Left lung (tissue), 10 donors: ENCODE measurements around the gene FAHD1. TPM values are rescaled to one million over a fixed set of nuclear protein-coding genes. Genes with fewer than 3 reads are reported as not detected.
A peak's percentile ranks its signal among the peaks of the same experiment; 100 is the strongest.

ENCODE experiments used
- ATAC-seq: fragments of 200-7000 bp; cut with Tn5 transposase; one replicate; pipeline ENCODE4 v1.9.1; 2020; ENCODE audit warnings: moderate library complexity
- DNase-seq, 4 donors: peaks; one replicate each; pipeline ENCODE4 v3.0.0-alpha.2; 2013 to 2020
- H3K27ac ChIP-seq, 2 donors: fragments of 200-600 bp; sonication (generic) in 1 of 2; one replicate each; pipeline versions ENCODE4 v1.5.0 to v1.8.0; 2020 to 2021
- H3K27me3 ChIP-seq, 2 donors: fragments of 200-600 bp; sonication (generic) in 1 of 2; one replicate each; pipeline versions ENCODE4 v1.5.0 to v1.8.0; 2020 to 2021
- H3K36me3 ChIP-seq, 2 donors: fragments of 200-600 bp; sonication (generic) in 1 of 2; one replicate each; pipeline versions ENCODE4 v1.5.0 to v1.8.0; 2020 to 2021
- H3K4me1 ChIP-seq, 2 donors: fragments of 200-600 bp; one replicate each; pipeline ENCODE4 v1.8.0; 2021
- H3K4me3 ChIP-seq, 2 donors: fragments of 200-600 bp; sonication (generic) in 1 of 2; one replicate each; pipeline versions ENCODE4 v1.5.0 to v1.8.0; 2020 to 2021; ENCODE audit warnings: mild to moderate bottlenecking in 1 of 2
- H3K9me3 ChIP-seq, 2 donors: fragments of 200-600 bp; sonication (generic) in 1 of 2; one replicate each; pipeline versions ENCODE4 v1.5.0 to v1.8.0; 2020 to 2021
- intact Hi-C, 2 donors: fragments of 100-400 bp; cut with DNase I; formaldehyde crosslinking; loops; one replicate each; pipeline versions ENCODE4 v1.11.2 to v1.14.2; 2022
- polyA plus RNA-seq, 6 donors: library from polyadenylated mRNA; unstranded; fragments of 120-200 nt; gene quantifications; one replicate each; pipeline ENCODE4 v1.2.1, GENCODE V29; 2013; ENCODE audit not compliant: insufficient read length in 6 of 6
- total RNA-seq, 2 donors: library from RNA; stranded (reverse); fragmentation: NEBNext Ultra II Directional; extraction: Animal tissue kit (Norgen Biotek cat#: 25700); gene quantifications; one replicate each; pipeline ENCODE4 v1.2.1, GENCODE V29; 2021
- TF ChIP-seq, protein P1 (sequence below), 2 donors: fragments of 200-600 bp; sonication (generic) in 1 of 2; IDR thresholded peaks; one replicate each; pipeline versions ENCODE4 v1.5.0 to v1.8.0; 2021; ENCODE audit warnings: antibody characterized with exemption in 2 of 2
- donor health status: DM: no; HTN: yes; CAD: no.
- donor health status: DM: no; HTN: no; CAD: no.

Gene FAHD1
- total and polyA plus RNA-seq, 8 donors = 17.4 to 23.2 (median 19.9) TPM

DNA sequence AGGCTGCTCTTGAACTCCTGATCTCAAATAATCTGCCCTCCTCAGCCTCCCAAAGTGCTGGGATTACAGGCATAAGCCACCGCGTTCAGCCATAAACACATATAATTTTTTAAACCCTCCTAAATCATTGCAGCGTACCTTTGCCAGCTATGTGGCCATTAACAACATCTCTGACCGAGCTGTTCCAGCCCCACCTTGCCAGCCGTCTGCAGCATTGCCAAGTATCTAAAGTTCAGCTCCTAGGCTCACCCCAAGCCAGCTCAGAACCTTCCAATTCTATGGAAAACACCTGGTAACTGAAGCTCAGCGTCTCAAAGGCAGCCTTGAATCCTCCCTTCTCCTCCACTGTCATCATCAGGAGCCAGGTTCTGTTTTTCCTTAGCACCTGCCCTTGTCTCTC, 50.1 kb downstream of the FAHD1 start:
- no peak for DNase-seq
- Histone ChIP-seq H3K4me3 (no peak overlapping the region), H3K27ac (no peak overlapping the region), H3K4me1 (peaks cover 0 to 3% of the 10 kb centered on the region in 2 donors), H3K36me3 (no peaks in the 10 kb centered on the region), H3K27me3 (peaks cover 7 to 89% of the 10 kb centered on the region in 2 donors), H3K9me3 (no peaks in the 10 kb centered on the region)
- TF ChIP-seq, protein P1, sequence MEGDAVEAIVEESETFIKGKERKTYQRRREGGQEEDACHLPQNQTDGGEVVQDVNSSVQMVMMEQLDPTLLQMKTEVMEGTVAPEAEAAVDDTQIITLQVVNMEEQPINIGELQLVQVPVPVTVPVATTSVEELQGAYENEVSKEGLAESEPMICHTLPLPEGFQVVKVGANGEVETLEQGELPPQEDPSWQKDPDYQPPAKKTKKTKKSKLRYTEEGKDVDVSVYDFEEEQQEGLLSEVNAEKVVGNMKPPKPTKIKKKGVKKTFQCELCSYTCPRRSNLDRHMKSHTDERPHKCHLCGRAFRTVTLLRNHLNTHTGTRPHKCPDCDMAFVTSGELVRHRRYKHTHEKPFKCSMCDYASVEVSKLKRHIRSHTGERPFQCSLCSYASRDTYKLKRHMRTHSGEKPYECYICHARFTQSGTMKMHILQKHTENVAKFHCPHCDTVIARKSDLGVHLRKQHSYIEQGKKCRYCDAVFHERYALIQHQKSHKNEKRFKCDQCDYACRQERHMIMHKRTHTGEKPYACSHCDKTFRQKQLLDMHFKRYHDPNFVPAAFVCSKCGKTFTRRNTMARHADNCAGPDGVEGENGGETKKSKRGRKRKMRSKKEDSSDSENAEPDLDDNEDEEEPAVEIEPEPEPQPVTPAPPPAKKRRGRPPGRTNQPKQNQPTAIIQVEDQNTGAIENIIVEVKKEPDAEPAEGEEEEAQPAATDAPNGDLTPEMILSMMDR (IDR thresholded peaks at IDR 0.05) = no peak
- intact Hi-C loops = no loop called here
- ATAC-seq = no peak

DNA sequence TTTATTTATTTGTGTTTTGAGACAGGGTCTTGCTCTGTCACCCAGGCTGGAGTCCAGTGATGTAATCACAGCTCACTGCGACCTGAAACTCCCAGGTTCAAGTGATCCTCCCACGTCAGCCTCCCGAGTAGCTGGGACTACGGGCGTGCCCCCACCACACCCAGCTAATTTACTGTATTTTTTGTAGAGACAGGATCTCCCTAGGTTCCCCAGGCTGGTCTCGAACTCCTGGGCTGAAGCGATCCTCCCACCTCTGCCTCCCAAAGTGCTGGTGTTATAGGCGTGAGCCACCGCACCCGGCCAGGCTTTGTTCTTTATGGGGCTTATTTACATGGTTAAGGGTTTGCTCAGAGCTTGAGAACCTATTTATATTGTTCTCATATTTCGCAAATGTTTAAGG, 50.8 kb downstream of the FAHD1 start:
- H3K9me3 ChIP-seq = no peaks in the 10 kb centered on the region
- no peaks in the 10 kb centered on the region for H3K4me1 ChIP-seq
- TF ChIP-seq, protein P1 (IDR thresholded peaks at IDR 0.05) = no peak
- no peaks in the 10 kb centered on the region for H3K36me3 ChIP-seq
- no peak for DNase-seq
- H3K4me3 ChIP-seq = no peak overlapping the region
- no peak overlapping the region for H3K27ac ChIP-seq
- peak; percentile 43 for ATAC-seq
- H3K27me3 ChIP-seq = peaks cover under 1 to 88% of the 10 kb centered on the region in 2 donors
- intact Hi-C loops = no loop called here

DNA sequence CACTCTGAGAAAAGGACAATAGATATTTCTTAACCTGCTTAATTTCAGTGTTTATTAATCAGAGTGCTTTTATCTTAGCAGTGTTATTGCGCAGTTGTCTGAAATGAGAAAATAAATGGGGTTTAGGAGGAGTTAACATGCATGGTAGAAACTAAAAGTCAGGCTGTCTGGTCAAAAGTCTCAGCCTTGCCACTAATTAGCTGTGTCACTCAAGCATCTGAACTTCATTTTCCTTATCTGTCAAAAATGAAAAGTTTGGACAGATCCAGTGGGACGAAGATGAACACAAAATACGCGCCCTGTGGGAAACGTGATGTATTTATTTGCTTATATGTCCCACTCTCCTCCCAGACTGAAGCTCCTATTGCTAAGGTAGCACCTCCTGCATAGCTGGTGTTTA, 51.2 kb downstream of the FAHD1 start:
- no peaks in the 10 kb centered on the region for H3K4me1 ChIP-seq
- H3K27me3 ChIP-seq = peaks cover 0 to 88% of the 10 kb centered on the region in 2 donors
- no peak for DNase-seq
- TF ChIP-seq, protein P1 (IDR thresholded peaks at IDR 0.05) = no peak
- H3K36me3 ChIP-seq = no peaks in the 10 kb centered on the region
- no peak overlapping the region for H3K27ac ChIP-seq
- H3K9me3 ChIP-seq = no peaks in the 10 kb centered on the region
- H3K4me3 ChIP-seq = no peak overlapping the region
- no peak for ATAC-seq
- intact Hi-C loops = no loop called here

Other genes with a start within 250 kb of the FAHD1 start
- 10 to 100 TPM; 26.0 to 34.8 TPM for gene IFT140, start 215.1 kb upstream of the FAHD1 start, total RNA-seq
- 10 to 100 TPM; 30.9 to 36.0 (median 33.2) TPM for gene IFT140, start 215.1 kb upstream of the FAHD1 start, polyA plus RNA-seq
- 10 to 100 TPM; 17.3 to 18.9 TPM for gene CRAMP1, start 214.8 kb upstream of the FAHD1 start, total RNA-seq
- gene CRAMP1, start 214.8 kb upstream of the FAHD1 start, polyA plus RNA-seq = 10 to 100 TPM; 25.9 to 33.0 (median 26.9) TPM
- gene JPT2, start 148.9 kb upstream of the FAHD1 start, total RNA-seq = 10 to 100 TPM; 72.2 to 72.3 TPM
- 10 to 100 TPM; 64.8 to 79.5 (median 72.4) TPM for gene JPT2, start 148.9 kb upstream of the FAHD1 start, polyA plus RNA-seq
- gene MAPK8IP3, start 121.0 kb upstream of the FAHD1 start, total RNA-seq = 10 to 100 TPM; 51.7 to 66.0 TPM
- 10 to 100 TPM; 48.1 to 85.9 (median 71.8) TPM for gene MAPK8IP3, start 121.0 kb upstream of the FAHD1 start, polyA plus RNA-seq
- 10 to 100 TPM; 54.6 to 62.9 TPM for gene NME3, start 55.7 kb upstream of the FAHD1 start, total RNA-seq
- 10 to 100 TPM; 19.9 to 43.8 (median 30.2) TPM for gene NME3, start 55.7 kb upstream of the FAHD1 start, polyA plus RNA-seq
- 10 to 100 TPM; 19.2 to 25.3 TPM for gene EME2, start 54.4 kb upstream of the FAHD1 start, total RNA-seq
- gene EME2, start 54.4 kb upstream of the FAHD1 start, polyA plus RNA-seq = 10 to 100 TPM in 1 of 6 donors, 1 to 10 TPM in 5; 7.0 to 12.2 (median 8.7) TPM
- 10 to 100 TPM; 72.5 to 91.5 TPM for gene MRPS34, start 54.1 kb upstream of the FAHD1 start, total RNA-seq
- 10 to 100 TPM; 47.5 to 68.9 (median 58.4) TPM for gene MRPS34, start 54.1 kb upstream of the FAHD1 start, polyA plus RNA-seq
- gene SPSB3, start 44.6 kb upstream of the FAHD1 start, total RNA-seq = 10 to 100 TPM; 30.5 to 36.2 TPM
- 10 to 100 TPM; 23.6 to 40.0 (median 33.0) TPM for gene SPSB3, start 44.6 kb upstream of the FAHD1 start, polyA plus RNA-seq
- 10 to 100 TPM; 44.0 to 47.9 TPM for gene NUBP2, start 44.2 kb upstream of the FAHD1 start, total RNA-seq
- gene NUBP2, start 44.2 kb upstream of the FAHD1 start, polyA plus RNA-seq = 10 to 100 TPM; 32.6 to 56.4 (median 41.0) TPM
- 1 to 10 TPM in 1 of 2 donors, under 1 TPM in 1; 0.37 to 2.2 TPM for gene IGFALS, start 33.5 kb upstream of the FAHD1 start, total RNA-seq
- 1 to 10 TPM; 1.8 to 3.3 (median 2.6) TPM for gene IGFALS, start 33.5 kb upstream of the FAHD1 start, polyA plus RNA-seq
- gene HAGH, start 381 bp upstream of the FAHD1 start, total RNA-seq = 10 to 100 TPM; 47.1 to 62.0 TPM
- gene HAGH, start 381 bp upstream of the FAHD1 start, polyA plus RNA-seq = 10 to 100 TPM; 21.0 to 29.9 (median 24.9) TPM
- gene MEIOB, start 45.0 kb downstream of the FAHD1 start, total RNA-seq = not detected
- gene MEIOB, start 45.0 kb downstream of the FAHD1 start, polyA plus RNA-seq = under 1 TPM; 0.37 to 0.75 (median 0.59) TPM
- 1 to 10 TPM in 1 of 2 donors, not detected in 1; 1.4 TPM for gene HS3ST6, start 91.2 kb downstream of the FAHD1 start, total RNA-seq
- under 1 TPM in 3 of 6 donors, not detected in 3; 0.13 to 0.21 (median 0.15) TPM for gene HS3ST6, start 91.2 kb downstream of the FAHD1 start, polyA plus RNA-seq
- 10 to 100 TPM; 26.1 to 66.7 TPM for gene MSRB1, start 116.0 kb downstream of the FAHD1 start, total RNA-seq
- gene MSRB1, start 116.0 kb downstream of the FAHD1 start, polyA plus RNA-seq = 10 to 100 TPM in 5 of 6 donors, 1 to 10 TPM in 1; 9.8 to 15.5 (median 14.4) TPM
- under 1 TPM in 1 of 2 donors, not detected in 1; 0.13 TPM for gene RPL3L, start 127.5 kb downstream of the FAHD1 start, total RNA-seq
- gene RPL3L, start 127.5 kb downstream of the FAHD1 start, polyA plus RNA-seq = under 1 TPM in 5 of 6 donors, not detected in 1; 0.11 to 0.20 (median 0.16) TPM
- 100 to 1,000 TPM in 1 of 2 donors, 10 to 100 TPM in 1; 97.8 to 102 TPM for gene NDUFB10, start 132.3 kb downstream of the FAHD1 start, total RNA-seq
- 10 to 100 TPM; 77.6 to 96.8 (median 90.0) TPM for gene NDUFB10, start 132.3 kb downstream of the FAHD1 start, polyA plus RNA-seq
- 1,000 to 10,000 TPM; 1,832 to 2,162 TPM for gene RPS2, start 137.6 kb downstream of the FAHD1 start, total RNA-seq
- gene RPS2, start 137.6 kb downstream of the FAHD1 start, polyA plus RNA-seq = 1,000 to 10,000 TPM; 2,190 to 2,607 (median 2,300) TPM
- not detected for gene RNF151, start 139.7 kb downstream of the FAHD1 start, total RNA-seq
- gene RNF151, start 139.7 kb downstream of the FAHD1 start, polyA plus RNA-seq = under 1 TPM in 1 of 6 donors, not detected in 5; 0.17 TPM
- gene TBL3, start 144.8 kb downstream of the FAHD1 start, total RNA-seq = 10 to 100 TPM; 25.8 to 30.9 TPM
- 10 to 100 TPM; 27.2 to 38.8 (median 31.8) TPM for gene TBL3, start 144.8 kb downstream of the FAHD1 start, polyA plus RNA-seq
- gene NOXO1, start 154.3 kb downstream of the FAHD1 start, total RNA-seq = 1 to 10 TPM; 4.4 to 5.6 TPM
- under 1 TPM in 4 of 6 donors, not detected in 2; 0.30 to 0.78 (median 0.46) TPM for gene NOXO1, start 154.3 kb downstream of the FAHD1 start, polyA plus RNA-seq
- gene GFER, start 157.0 kb downstream of the FAHD1 start, total RNA-seq = 10 to 100 TPM; 25.8 to 26.1 TPM
- 10 to 100 TPM; 15.7 to 21.5 (median 19.1) TPM for gene GFER, start 157.0 kb downstream of the FAHD1 start, polyA plus RNA-seq
- under 1 TPM; 0.31 to 0.32 TPM for gene SYNGR3, start 162.8 kb downstream of the FAHD1 start, total RNA-seq
- gene SYNGR3, start 162.8 kb downstream of the FAHD1 start, polyA plus RNA-seq = under 1 TPM; 0.21 to 0.93 (median 0.42) TPM
- 10 to 100 TPM; 31.5 to 45.9 TPM for gene ZNF598, start 182.6 kb downstream of the FAHD1 start, total RNA-seq
- 10 to 100 TPM; 15.2 to 27.8 (median 20.9) TPM for gene ZNF598, start 182.6 kb downstream of the FAHD1 start, polyA plus RNA-seq
- gene NPW, start 192.6 kb downstream of the FAHD1 start, total RNA-seq = 1 to 10 TPM in 1 of 2 donors, under 1 TPM in 1; 0.94 to 3.1 TPM
- gene NPW, start 192.6 kb downstream of the FAHD1 start, polyA plus RNA-seq = 1 to 10 TPM; 1.7 to 5.4 (median 2.7) TPM
- gene NHERF2, start 199.7 kb downstream of the FAHD1 start, total RNA-seq = 100 to 1,000 TPM; 186 to 349 TPM
- gene NHERF2, start 199.7 kb downstream of the FAHD1 start, polyA plus RNA-seq = 100 to 1,000 TPM in 3 of 6 donors, 10 to 100 TPM in 3; 68.1 to 170 (median 103) TPM
- 10 to 100 TPM; 19.4 to 29.8 TPM for gene NTHL1, start 220.6 kb downstream of the FAHD1 start, total RNA-seq
- gene NTHL1, start 220.6 kb downstream of the FAHD1 start, polyA plus RNA-seq = 10 to 100 TPM; 20.2 to 30.0 (median 25.8) TPM
- 100 to 1,000 TPM; 116 to 126 TPM for gene TSC2, start 220.8 kb downstream of the FAHD1 start, total RNA-seq
- gene TSC2, start 220.8 kb downstream of the FAHD1 start, polyA plus RNA-seq = 100 to 1,000 TPM; 116 to 166 (median 131) TPM